Uterus (tissue), 2 donors: Measurements from ENCODE around the gene WDR47.

Experiments used
- POLR2A ChIP-seq, 2 donors: fragments of 450-650 bp; IDR thresholded peaks; one replicate each; pipeline ENCODE4 v1.6.1; 2016; ENCODE audit warnings: antibody characterized with exemption in 2 of 2, mild to moderate bottlenecking in 1 of 2, moderate library complexity in 1 of 2
- TF ChIP-seq, protein P1 (sequence below), 4 experiments: fragments of 200-600 bp in 2 of 4; fragments of 450-650 bp in 2 of 4; sonication (generic) in 2 of 4; IDR thresholded peaks; one replicate each; pipeline ENCODE4 v1.5.1; 2016 to 2019; ENCODE audit warnings: antibody characterized with exemption in 4 of 4, mild to moderate bottlenecking in 2 of 4, moderate library complexity in 1 of 4

DNA sequence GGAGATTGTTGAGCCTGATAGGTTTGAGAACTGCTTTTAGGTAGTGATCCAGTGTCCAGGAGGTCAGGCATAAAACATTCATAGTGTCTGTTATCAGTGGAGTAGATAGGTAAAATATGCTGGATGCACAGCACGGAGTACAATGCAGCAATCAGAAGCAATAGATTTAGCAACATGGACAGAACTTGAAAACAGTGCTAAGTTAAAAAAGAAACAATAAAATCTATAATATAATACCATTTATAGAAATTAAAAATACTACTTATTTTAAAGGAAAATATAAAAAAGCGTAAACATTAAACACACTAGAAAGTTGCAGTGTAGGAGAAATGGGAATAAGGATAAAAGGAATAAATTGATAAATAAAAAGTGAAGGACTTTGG, 37.3 kb upstream of the WDR47 start:
- TF ChIP-seq, protein P1, sequence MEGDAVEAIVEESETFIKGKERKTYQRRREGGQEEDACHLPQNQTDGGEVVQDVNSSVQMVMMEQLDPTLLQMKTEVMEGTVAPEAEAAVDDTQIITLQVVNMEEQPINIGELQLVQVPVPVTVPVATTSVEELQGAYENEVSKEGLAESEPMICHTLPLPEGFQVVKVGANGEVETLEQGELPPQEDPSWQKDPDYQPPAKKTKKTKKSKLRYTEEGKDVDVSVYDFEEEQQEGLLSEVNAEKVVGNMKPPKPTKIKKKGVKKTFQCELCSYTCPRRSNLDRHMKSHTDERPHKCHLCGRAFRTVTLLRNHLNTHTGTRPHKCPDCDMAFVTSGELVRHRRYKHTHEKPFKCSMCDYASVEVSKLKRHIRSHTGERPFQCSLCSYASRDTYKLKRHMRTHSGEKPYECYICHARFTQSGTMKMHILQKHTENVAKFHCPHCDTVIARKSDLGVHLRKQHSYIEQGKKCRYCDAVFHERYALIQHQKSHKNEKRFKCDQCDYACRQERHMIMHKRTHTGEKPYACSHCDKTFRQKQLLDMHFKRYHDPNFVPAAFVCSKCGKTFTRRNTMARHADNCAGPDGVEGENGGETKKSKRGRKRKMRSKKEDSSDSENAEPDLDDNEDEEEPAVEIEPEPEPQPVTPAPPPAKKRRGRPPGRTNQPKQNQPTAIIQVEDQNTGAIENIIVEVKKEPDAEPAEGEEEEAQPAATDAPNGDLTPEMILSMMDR (IDR thresholded peaks at IDR 0.05) = no peak
- no peak for TF ChIP-seq POLR2A (IDR thresholded peaks at IDR 0.05)
